GM12878 (cell line): Measurements from ENCODE around the gene TDO2. TPM values are rescaled to one million over a fixed set of nuclear protein-coding genes. Genes with fewer than 3 reads are reported as not detected.
A peak's percentile ranks its signal among the peaks of the same experiment; 100 is the strongest.

Source experiments
- ATAC-seq: fragments of 200-7000 bp; cut with Tn5 transposase; 3 replicates; pipeline ENCODE4 v1.9.1; 2020; ENCODE audit warnings: mild to moderate bottlenecking, moderate library complexity
- BruUV-seq: library from RNA; stranded (reverse); fragments of 400-500 nt; replicated peaks from 2 replicates; lab custom pipeline; 2021; lab: Mats Ljungman, UMichigan
- CTCF ChIA-PET: fragments of 300-600 bp; sonication (Branson Sonifier 250); formaldehyde crosslinking; extraction: SDS; loops from one replicate; lab custom pipeline; 2021; ENCODE audit warnings: inconsistent platforms; lab: Yijun Ruan, JAX
- POLR2A ChIA-PET: fragments of 350-600 bp; formaldehyde crosslinking; extraction: SDS; loops from one replicate; lab custom pipeline; 2021; ENCODE audit warnings: inconsistent platforms; lab: Charles Lee
- RAD21 ChIA-PET: fragments of 300-600 bp; sonication (Branson Sonifier 250); formaldehyde crosslinking; loops from one replicate; lab custom pipeline; 2023; ENCODE audit warnings: antibody characterized with exemption; ENCODE audit not compliant: unreplicated experiment; lab: Charles Lee
- SMC1A ChIA-PET: fragments of 300-600 bp; sonication (Branson Sonifier 250); formaldehyde crosslinking; loops from one replicate; lab custom pipeline; 2023; ENCODE audit not compliant: unreplicated experiment, uncharacterized antibody; lab: Charles Lee
- DNase-seq: peaks from one replicate; pipeline ENCODE4 v3.0.0-alpha.2; 2011; ENCODE audit warnings: low read depth, low spot score
- FAIRE-seq: peaks from 3 replicates; lab custom pipeline; 2011; peaks lifted over from hg19 to GRCh38; lab: Jason Lieb, UNC
- H2AFZ ChIP-seq: 2 replicates; pipeline ENCODE4 v1.6.0; 2011; ENCODE audit warnings: low read depth, low read length, control low read depth; ENCODE audit not compliant: control insufficient read depth
- H3K27ac ChIP-seq: 2 replicates; pipeline ENCODE4 v1.5.1; 2011; ENCODE audit warnings: control low read depth; ENCODE audit not compliant: control insufficient read depth, insufficient read depth
- H3K27me3 ChIP-seq, 2 experiments: replicated peaks in 1 of 2; 2 replicates each; pipeline versions ENCODE4 v1.6.0 to v1.6.1; 2011; ENCODE audit warnings: low read length in 1 of 2; ENCODE audit not compliant: control insufficient read depth in 2 of 2, insufficient read depth in 2 of 2
- H3K36me3 ChIP-seq, 2 experiments: 2 replicates each; pipeline ENCODE4 v1.5.1; 2011; ENCODE audit warnings: low read length in 1 of 2; ENCODE audit not compliant: control insufficient read depth in 2 of 2, insufficient read depth in 2 of 2
- H3K4me1 ChIP-seq: 2 replicates; pipeline ENCODE4 v1.6.1; 2011; ENCODE audit warnings: mild to moderate bottlenecking, low read length, moderate library complexity, mixed read lengths; ENCODE audit not compliant: control insufficient read depth, insufficient read depth
- H3K4me2 ChIP-seq: 2 replicates; pipeline ENCODE4 v1.6.0; 2011; ENCODE audit warnings: control low read depth; ENCODE audit not compliant: control insufficient read depth, insufficient read depth
- H3K4me3 ChIP-seq: fragments of 200-600 bp; sonication (generic); 2 replicates; pipeline ENCODE4 v1.5.1; 2016
- H3K79me2 ChIP-seq: 2 replicates; pipeline ENCODE4 v1.6.0; 2011; ENCODE audit warnings: low read length; ENCODE audit not compliant: control insufficient read depth, insufficient read depth
- H3K9ac ChIP-seq: 2 replicates; pipeline ENCODE4 v1.8.0; 2011; ENCODE audit warnings: low read length, control low read depth, mixed read lengths; ENCODE audit not compliant: control insufficient read depth, insufficient read depth
- H3K9me3 ChIP-seq: replicated peaks from 3 replicates; pipeline ENCODE4 v1.5.1; 2011; ENCODE audit warnings: mild to moderate bottlenecking, low read length; ENCODE audit not compliant: control insufficient read depth, insufficient read depth
- H4K20me1 ChIP-seq: 2 replicates; pipeline ENCODE4 v1.6.0; 2011; ENCODE audit not compliant: control insufficient read depth, insufficient read depth
- CTCF ChIP-seq, 3 experiments: IDR thresholded peaks in 2 of 3; conservative IDR thresholded peaks in 1 of 3; 2 replicates each; pipeline ENCODE4 v1.5.1; 2011; ENCODE audit warnings: low read depth in 3 of 3, low read length in 3 of 3, mild to moderate bottlenecking in 3 of 3, control low read depth in 2 of 3, moderate library complexity in 2 of 3, inconsistent platforms in 1 of 3, mixed read lengths in 1 of 3; ENCODE audit not compliant: control insufficient read depth in 2 of 3, insufficient read depth in 1 of 3; ENCODE audit errors: extremely low read depth in 1 of 3
- DPF2 ChIP-seq: fragments of 450-650 bp; IDR thresholded peaks from 2 replicates; pipeline ENCODE4 v1.6.1; 2017; ENCODE audit warnings: mild to moderate bottlenecking
- MTA2 ChIP-seq: fragments of 450-650 bp; IDR thresholded peaks from 2 replicates; pipeline ENCODE4 v1.6.1; 2016; ENCODE audit warnings: low read depth, mild to moderate bottlenecking, moderate library complexity
- WGBS: methylation state at CpG from one replicate; pipeline ENCODE4 v1.1.6; 2016; ENCODE audit warnings: low lambda C conversion rate; ENCODE audit not compliant: insufficient replicate concordance, insufficient coverage; ENCODE audit errors: missing lambda C conversion rate; 5-methylcytosine and 5-hydroxymethylcytosine counted together
- in situ Hi-C: fragments of 300-500 bp; cut with MboI; formaldehyde crosslinking; loops from 9 replicates; pipeline ENCODE4 v1.14.3; 2018; ENCODE audit warnings: mixed read lengths
- intact Hi-C: fragments of 100-400 bp; cut with micrococcal nuclease; formaldehyde crosslinking; loops from one replicate; pipeline ENCODE4 v1.14.2; 2022; ENCODE audit not compliant: unreplicated experiment
- polyA plus RNA-seq, 11 experiments: library from polyadenylated mRNA; depleted of rRNA in 4 of 11; unstranded in 6 of 11; stranded (reverse) in 5 of 11; fragments of >200 nt; fragmentation: Nextera tagmentation in 4 of 11; fragmentation: Illumina TruSeq in 1 of 11; extraction: Ambion mirVana in 4 of 11; extraction: Trizol in 1 of 11; gene quantifications; 1 replicate in 1 of 11; 2 replicates in 10 of 11; pipeline versions ENCODE4 v1.2.1 to v1.2.3, GENCODE V29; 2011 to 2016; ENCODE audit warnings: inconsistent platforms in 2 of 11, missing spikeins in 2 of 11, low read depth in 1 of 11
- total RNA-seq, 4 experiments: library from RNA; depleted of rRNA in 3 of 4; stranded (reverse); fragments of >200 nt in 3 of 4; fragmentation: Illumina TruSeq in 1 of 4; extraction: Trizol in 1 of 4; gene quantifications; 2 replicates each; pipeline versions ENCODE4 v1.2.1 to v1.2.3, GENCODE V29; 2013 to 2021
- TF ChIP-seq, protein P1 (sequence below): fragments of 450-650 bp; IDR thresholded peaks from 2 replicates; pipeline ENCODE4 v1.6.1; 2016; ENCODE audit warnings: mild to moderate bottlenecking

TDO2 gene
- total and polyA plus RNA-seq, 10 of the 15 experiments (the other 5 are each of a cell fraction or from before 2014, with no cell fraction given): 0.12 to 1.5 (median 0.23) TPM; not detected in 1

- Histone ChIP-seq H3K79me2 (no peaks in the 10 kb centered on the region), H3K4me2 (peak overlapping the region; percentile 42; the same call in 1 of the 2 replicates), H3K4me1 (no peaks in the 10 kb centered on the region), H3K27ac (no peak overlapping the region), H3K9ac (no peak overlapping the region), H4K20me1 (no peaks in the 10 kb centered on the region), H3K9me3 (no peaks in the 10 kb centered on the region; the same call in 2 of the 3 replicates), H3K27me3 (no peaks in the 10 kb centered on the region), H2AFZ (peak overlapping the region; percentile 4; the same call in 1 of the 2 replicates), H3K36me3 (no peaks in the 10 kb centered on the region), H3K4me3 (no peak overlapping the region)
- CTCF ChIA-PET: interaction anchor here (1.1 to 1.3 kb wide), 2 partner anchors 14 to 72 kb away, joined by 3 to 4 read pairs; partner anchors contain the start of gene CTSO
- TF ChIP-seq DPF2 (0 out of 2 replicates have a peak, but pooled peaks have one; percentile 23), MTA2 (peak; percentile 30; the same call in 1 of the 2 replicates), CTCF (IDR thresholded peaks at IDR 0.05 in 2 of 3, conservative IDR thresholded peaks at IDR 0.05 in 1 of 3; ENCODE audit: control insufficient read depth in 2 of 3, extremely low read depth in 1 of 3, insufficient read depth in 1 of 3, low read depth in 3 of 3, low read length in 3 of 3) (no peak)
- TF ChIP-seq, protein P1, sequence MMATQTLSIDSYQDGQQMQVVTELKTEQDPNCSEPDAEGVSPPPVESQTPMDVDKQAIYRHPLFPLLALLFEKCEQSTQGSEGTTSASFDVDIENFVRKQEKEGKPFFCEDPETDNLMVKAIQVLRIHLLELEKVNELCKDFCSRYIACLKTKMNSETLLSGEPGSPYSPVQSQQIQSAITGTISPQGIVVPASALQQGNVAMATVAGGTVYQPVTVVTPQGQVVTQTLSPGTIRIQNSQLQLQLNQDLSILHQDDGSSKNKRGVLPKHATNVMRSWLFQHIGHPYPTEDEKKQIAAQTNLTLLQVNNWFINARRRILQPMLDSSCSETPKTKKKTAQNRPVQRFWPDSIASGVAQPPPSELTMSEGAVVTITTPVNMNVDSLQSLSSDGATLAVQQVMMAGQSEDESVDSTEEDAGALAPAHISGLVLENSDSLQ: peak; percentile 45
- SMC1A ChIA-PET: interaction anchor here (0.9 to 2.0 kb wide), 9 partner anchors 8 to 71 kb away, joined by 3 to 12 read pairs (median 5); partner anchors contain the start of gene TDO2
- in situ Hi-C loops (no loop called here), intact Hi-C loops (no loop called here)
- RAD21 ChIA-PET: interaction anchor here (0.8 to 2.3 kb wide), 4 partner anchors 8 to 81 kb away, joined by 3 to 14 read pairs (median 4); partner anchors contain the start of gene CTSO
- FAIRE-seq (peak; percentile 75), ATAC-seq (peak; percentile 76), DNase-seq (peak; percentile 30)
- BruUV-seq: no TSS peak
- POLR2A ChIA-PET: interaction anchor here (1.4 to 2.0 kb wide), 3 partner anchors 8 to 27 kb away, joined by 3 to 7 read pairs (median 3); no protein-coding TSS in a partner anchor
- WGBS: 0% methylated on average over 1 of the region's 1 CpG
These were observed 21.9 kb upstream of the TDO2 start for GRCh38 chr4:155881555-155881954.
